MM.1S (cell line): ENCODE measurements around the gene ANKLE2.

Experiments
- DNase-seq: peaks from one replicate; pipeline ENCODE4 v3.0.0-alpha.2; 2015
- H2AFZ ChIP-seq: fragments of 300-600 bp; sonication (generic); 2 replicates; pipeline ENCODE4 v1.6.0; 2016; ENCODE audit warnings: antibody characterized with exemption, low read length
- H3F3A ChIP-seq: fragments of 300-600 bp; sonication (generic); 2 replicates; pipeline ENCODE4 v1.6.1; 2016; ENCODE audit warnings: mild to moderate bottlenecking, antibody characterized with exemption, low read length, moderate library complexity, mixed read lengths; ENCODE audit not compliant: insufficient read depth
- H3K27ac ChIP-seq: fragments of 300-600 bp; sonication (generic); 2 replicates; pipeline ENCODE4 v1.5.1; 2016; ENCODE audit warnings: mild to moderate bottlenecking, low read length
- H3K27me3 ChIP-seq: fragments of 300-600 bp; sonication (generic); replicated peaks from 2 replicates; pipeline ENCODE4 v1.6.0; 2016; ENCODE audit warnings: low read length; ENCODE audit not compliant: insufficient read depth
- H3K36me3 ChIP-seq: fragments of 300-600 bp; sonication (generic); replicated peaks from 2 replicates; pipeline ENCODE4 v1.6.1; 2016; ENCODE audit warnings: mild to moderate bottlenecking, low read length, mixed read lengths; ENCODE audit not compliant: insufficient read depth
- H3K4me1 ChIP-seq: fragments of 300-600 bp; sonication (generic); 2 replicates; pipeline ENCODE4 v1.6.1; 2016; ENCODE audit warnings: low read length, mixed read lengths
- H3K4me2 ChIP-seq: fragments of 300-600 bp; sonication (generic); 2 replicates; pipeline ENCODE4 v1.6.0; 2016; ENCODE audit warnings: low read depth, low read length
- H3K4me3 ChIP-seq: fragments of 300-600 bp; sonication (generic); 2 replicates; pipeline ENCODE4 v1.5.1; 2016; ENCODE audit warnings: low read length, mixed read lengths
- H3K79me2 ChIP-seq: fragments of 300-600 bp; sonication (generic); 2 replicates; pipeline ENCODE4 v1.6.1; 2016; ENCODE audit warnings: mixed run types, low read length, mixed read lengths
- H3K9ac ChIP-seq: fragments of 300-600 bp; sonication (generic); 2 replicates; pipeline ENCODE4 v1.6.1; 2016; ENCODE audit warnings: low read length, mixed read lengths
- H3K9me2 ChIP-seq: fragments of 300-600 bp; sonication (generic); replicated peaks from 2 replicates; pipeline ENCODE4 v1.6.1; 2016; ENCODE audit warnings: mild to moderate bottlenecking, low read length, mixed read lengths; ENCODE audit not compliant: insufficient read depth
- H3K9me3 ChIP-seq: fragments of 300-600 bp; sonication (generic); replicated peaks from 2 replicates; pipeline ENCODE4 v1.6.1; 2016; ENCODE audit warnings: mild to moderate bottlenecking, low read length, mixed read lengths; ENCODE audit not compliant: insufficient read depth
- H4K20me1 ChIP-seq: fragments of 300-600 bp; sonication (generic); 2 replicates; pipeline ENCODE4 v1.6.1; 2016; ENCODE audit warnings: mild to moderate bottlenecking, low read length, moderate library complexity, mixed read lengths; ENCODE audit not compliant: insufficient read depth
- EZH2 ChIP-seq: fragments of 300-600 bp; sonication (generic); optimal IDR thresholded peaks from 2 replicates; pipeline ENCODE3; 2017; ENCODE audit warnings: low read depth, mild to moderate bottlenecking, antibody characterized with exemption, low read length, mixed read lengths
- EZH2phosphoT487 ChIP-seq: fragments of 300-600 bp; sonication (generic); IDR thresholded peaks from 2 replicates; pipeline ENCODE4 v1.6.1; 2018; ENCODE audit warnings: antibody characterized with exemption, low read length
- TF ChIP-seq, protein P1 (sequence below): fragments of 300-600 bp; sonication (generic); IDR thresholded peaks from 2 replicates; pipeline ENCODE4 v1.5.1; 2016; ENCODE audit warnings: antibody characterized with exemption, low read length, mixed read lengths

Gene ANKLE2

GRCh38 chr12:132766380-132767085 is 4.9 kb upstream of the ANKLE2 start:
- TF ChIP-seq EZH2 (no peak), EZH2phosphoT487 (no peak)
- TF ChIP-seq, protein P1, sequence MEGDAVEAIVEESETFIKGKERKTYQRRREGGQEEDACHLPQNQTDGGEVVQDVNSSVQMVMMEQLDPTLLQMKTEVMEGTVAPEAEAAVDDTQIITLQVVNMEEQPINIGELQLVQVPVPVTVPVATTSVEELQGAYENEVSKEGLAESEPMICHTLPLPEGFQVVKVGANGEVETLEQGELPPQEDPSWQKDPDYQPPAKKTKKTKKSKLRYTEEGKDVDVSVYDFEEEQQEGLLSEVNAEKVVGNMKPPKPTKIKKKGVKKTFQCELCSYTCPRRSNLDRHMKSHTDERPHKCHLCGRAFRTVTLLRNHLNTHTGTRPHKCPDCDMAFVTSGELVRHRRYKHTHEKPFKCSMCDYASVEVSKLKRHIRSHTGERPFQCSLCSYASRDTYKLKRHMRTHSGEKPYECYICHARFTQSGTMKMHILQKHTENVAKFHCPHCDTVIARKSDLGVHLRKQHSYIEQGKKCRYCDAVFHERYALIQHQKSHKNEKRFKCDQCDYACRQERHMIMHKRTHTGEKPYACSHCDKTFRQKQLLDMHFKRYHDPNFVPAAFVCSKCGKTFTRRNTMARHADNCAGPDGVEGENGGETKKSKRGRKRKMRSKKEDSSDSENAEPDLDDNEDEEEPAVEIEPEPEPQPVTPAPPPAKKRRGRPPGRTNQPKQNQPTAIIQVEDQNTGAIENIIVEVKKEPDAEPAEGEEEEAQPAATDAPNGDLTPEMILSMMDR = no peak
- H2AFZ ChIP-seq = no peak overlapping the region
- H3K4me2 ChIP-seq = no peak overlapping the region
- no peak overlapping the region for H3K4me3 ChIP-seq
- H3F3A ChIP-seq = no peaks in the 10 kb centered on the region; the same call in 1 of the 2 replicates
- no peaks in the 10 kb centered on the region for H3K79me2 ChIP-seq
- DNase-seq = no peak
- H4K20me1 ChIP-seq = no peaks in the 10 kb centered on the region
- no peak overlapping the region for H3K9ac ChIP-seq
- H3K9me2 ChIP-seq = no peaks in the 10 kb centered on the region
- H3K9me3 ChIP-seq = no peaks in the 10 kb centered on the region
- H3K27ac ChIP-seq = no peak overlapping the region
- H3K4me1 ChIP-seq = no peaks in the 10 kb centered on the region
- no peaks in the 10 kb centered on the region for H3K36me3 ChIP-seq
- no peaks in the 10 kb centered on the region for H3K27me3 ChIP-seq

GRCh38 chr12:132765361-132765760 is 3.7 kb upstream of the ANKLE2 start:
- Histone ChIP-seq H3K4me2 (no peak overlapping the region), H3K79me2 (peaks cover 11% of the 10 kb centered on the region), H3K9me3 (no peaks in the 10 kb centered on the region), H3K4me3 (no peak overlapping the region), H3K27ac (no peak overlapping the region), H2AFZ (no peak overlapping the region), H4K20me1 (no peaks in the 10 kb centered on the region), H3F3A (no peaks in the 10 kb centered on the region; the same call in 1 of the 2 replicates), H3K4me1 (no peaks in the 10 kb centered on the region), H3K36me3 (no peaks in the 10 kb centered on the region), H3K9ac (no peak overlapping the region), H3K27me3 (no peaks in the 10 kb centered on the region), H3K9me2 (no peaks in the 10 kb centered on the region)
- DNase-seq = no peak
- TF ChIP-seq EZH2 = no peak

DNA sequence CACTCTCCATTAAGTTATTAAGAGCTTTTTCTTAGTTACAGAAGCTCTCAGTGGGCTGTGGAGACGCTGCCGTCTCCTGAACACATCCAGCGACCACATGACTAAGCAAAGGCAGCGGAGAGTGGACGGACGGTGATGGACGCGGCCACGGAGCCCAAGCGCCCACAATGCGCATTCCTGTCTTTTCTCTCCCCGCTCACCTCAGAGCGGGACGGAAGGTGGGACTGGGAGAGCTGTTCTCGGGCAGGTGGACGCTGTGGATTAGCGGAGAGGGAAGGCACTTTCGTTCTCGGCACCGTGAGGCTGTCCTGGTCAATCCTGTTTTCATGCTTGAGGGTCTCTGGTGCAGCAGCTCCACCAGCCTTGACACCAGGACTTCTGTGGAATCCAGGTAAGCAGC is 2.6 kb upstream of the ANKLE2 start:
- no peak for TF ChIP-seq EZH2
- no peak for TF ChIP-seq EZH2phosphoT487
- TF ChIP-seq, protein P1 = no peak
- Histone ChIP-seq H3K79me2 (peaks cover 21% of the 10 kb centered on the region), H3K27ac (no peak overlapping the region), H3K36me3 (no peaks in the 10 kb centered on the region), H3K9me3 (no peaks in the 10 kb centered on the region), H3K4me3 (no peak overlapping the region), H3K9me2 (no peaks in the 10 kb centered on the region), H3K27me3 (no peaks in the 10 kb centered on the region), H3K9ac (no peak overlapping the region), H3K4me2 (no peak overlapping the region), H2AFZ (no peak overlapping the region), H4K20me1 (no peaks in the 10 kb centered on the region), H3K4me1 (no peaks in the 10 kb centered on the region), H3F3A (no peaks in the 10 kb centered on the region; the same call in 1 of the 2 replicates)
- no peak for DNase-seq
